Measurements from ENCODE around the gene PTH2R.

Gene PTH2R

DNA sequence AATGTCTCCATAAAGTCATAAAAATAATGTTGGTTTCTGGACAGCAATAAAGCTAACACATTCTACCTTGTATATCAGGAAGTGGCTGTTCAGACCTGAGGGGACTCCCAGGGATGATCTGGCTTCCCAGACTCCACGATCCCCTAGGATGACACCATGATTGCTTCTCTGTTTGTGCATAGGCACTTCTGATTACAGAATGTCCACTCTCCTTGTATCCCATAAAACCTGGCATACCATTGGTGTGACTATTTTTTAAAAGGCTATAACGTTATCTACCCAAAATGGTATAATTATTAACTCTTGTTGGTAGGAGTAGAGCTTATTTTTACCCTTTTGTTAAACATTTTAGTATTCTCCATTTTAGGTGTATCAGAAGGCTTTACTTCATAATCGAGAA lies 57.1 kb downstream of the PTH2R start:
- TF ChIP-seq, protein P1, sequence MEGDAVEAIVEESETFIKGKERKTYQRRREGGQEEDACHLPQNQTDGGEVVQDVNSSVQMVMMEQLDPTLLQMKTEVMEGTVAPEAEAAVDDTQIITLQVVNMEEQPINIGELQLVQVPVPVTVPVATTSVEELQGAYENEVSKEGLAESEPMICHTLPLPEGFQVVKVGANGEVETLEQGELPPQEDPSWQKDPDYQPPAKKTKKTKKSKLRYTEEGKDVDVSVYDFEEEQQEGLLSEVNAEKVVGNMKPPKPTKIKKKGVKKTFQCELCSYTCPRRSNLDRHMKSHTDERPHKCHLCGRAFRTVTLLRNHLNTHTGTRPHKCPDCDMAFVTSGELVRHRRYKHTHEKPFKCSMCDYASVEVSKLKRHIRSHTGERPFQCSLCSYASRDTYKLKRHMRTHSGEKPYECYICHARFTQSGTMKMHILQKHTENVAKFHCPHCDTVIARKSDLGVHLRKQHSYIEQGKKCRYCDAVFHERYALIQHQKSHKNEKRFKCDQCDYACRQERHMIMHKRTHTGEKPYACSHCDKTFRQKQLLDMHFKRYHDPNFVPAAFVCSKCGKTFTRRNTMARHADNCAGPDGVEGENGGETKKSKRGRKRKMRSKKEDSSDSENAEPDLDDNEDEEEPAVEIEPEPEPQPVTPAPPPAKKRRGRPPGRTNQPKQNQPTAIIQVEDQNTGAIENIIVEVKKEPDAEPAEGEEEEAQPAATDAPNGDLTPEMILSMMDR (IDR thresholded peaks at IDR 0.05; ENCODE audit: extremely low read depth, insufficient read depth, missing control alignments) = no peak
- in situ Hi-C loops (cut with MboI; ENCODE audit: low pct_unique_long_range_greater_than_20kb, low sequenced_read_pairs, unreplicated experiment) = no loop called here
- DNase-seq (ENCODE audit: low spot score) = no peak

DNA sequence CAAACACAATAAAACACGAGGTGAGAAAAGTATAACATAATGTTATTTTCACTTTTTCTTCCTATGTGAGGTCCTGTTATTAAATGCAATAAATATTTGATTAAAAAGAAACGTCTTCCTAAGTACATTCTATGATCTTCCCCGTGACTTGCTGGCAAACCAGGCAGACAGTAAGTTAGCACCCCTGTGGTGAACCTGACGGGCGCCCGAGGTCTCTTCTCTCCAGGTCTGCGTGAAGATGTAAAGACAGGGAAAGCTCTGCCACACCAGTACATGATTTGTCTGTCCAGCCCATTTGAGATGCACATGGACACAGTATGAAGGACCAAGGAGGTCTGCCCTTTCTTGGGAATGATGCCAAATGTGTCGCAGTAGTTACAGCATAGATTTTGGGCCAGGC lies 57.6 kb downstream of the PTH2R start:
- TF ChIP-seq, protein P1 (IDR thresholded peaks at IDR 0.05; ENCODE audit: extremely low read depth, insufficient read depth, missing control alignments) = no peak
- in situ Hi-C loops (cut with MboI; ENCODE audit: low pct_unique_long_range_greater_than_20kb, low sequenced_read_pairs, unreplicated experiment) = no loop called here
- DNase-seq (ENCODE audit: low spot score) = no peak

DNA sequence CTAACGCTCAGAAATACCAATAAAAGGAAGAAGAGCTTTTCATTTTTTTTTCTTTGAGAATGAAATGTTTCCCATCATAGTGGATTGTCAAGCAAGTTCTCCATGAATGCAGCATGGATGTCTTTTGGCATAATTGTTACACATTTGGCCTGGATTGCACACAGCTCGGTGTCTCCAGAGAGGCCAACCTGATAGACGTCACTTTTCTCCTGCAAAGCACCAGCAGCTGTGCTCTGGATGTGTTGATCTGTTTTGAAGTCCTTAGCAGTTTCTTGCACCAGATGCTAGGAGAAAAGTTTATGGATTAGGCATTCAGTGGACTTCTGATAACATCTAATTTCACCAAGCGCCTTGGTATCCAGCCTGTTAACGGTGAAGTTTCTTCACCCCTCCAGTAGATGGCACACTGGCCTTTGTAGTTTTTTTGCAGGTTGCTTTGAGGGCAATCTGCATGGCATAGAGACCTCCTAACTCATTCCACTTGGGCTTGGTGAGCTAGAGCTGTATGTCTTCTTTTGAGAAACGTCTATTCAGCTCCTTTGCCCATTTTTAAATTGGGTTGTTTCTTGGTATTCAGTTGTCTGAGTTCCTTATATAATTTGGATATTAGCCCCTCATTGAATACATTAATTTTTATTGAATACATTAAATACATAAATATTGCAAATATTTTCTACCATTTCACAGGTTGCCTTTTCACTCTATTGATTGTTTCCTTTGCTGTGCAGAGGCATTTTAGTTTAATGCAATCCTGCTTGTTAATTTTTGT lies 59.7 kb downstream of the PTH2R start:
- peak; percentile 34 for DNase-seq (ENCODE audit: low spot score)
- TF ChIP-seq, protein P1 (IDR thresholded peaks at IDR 0.05; ENCODE audit: extremely low read depth, insufficient read depth, missing control alignments) = peak; percentile 73
- in situ Hi-C loops (cut with MboI; ENCODE audit: low pct_unique_long_range_greater_than_20kb, low sequenced_read_pairs, unreplicated experiment) = no loop called here

DNA sequence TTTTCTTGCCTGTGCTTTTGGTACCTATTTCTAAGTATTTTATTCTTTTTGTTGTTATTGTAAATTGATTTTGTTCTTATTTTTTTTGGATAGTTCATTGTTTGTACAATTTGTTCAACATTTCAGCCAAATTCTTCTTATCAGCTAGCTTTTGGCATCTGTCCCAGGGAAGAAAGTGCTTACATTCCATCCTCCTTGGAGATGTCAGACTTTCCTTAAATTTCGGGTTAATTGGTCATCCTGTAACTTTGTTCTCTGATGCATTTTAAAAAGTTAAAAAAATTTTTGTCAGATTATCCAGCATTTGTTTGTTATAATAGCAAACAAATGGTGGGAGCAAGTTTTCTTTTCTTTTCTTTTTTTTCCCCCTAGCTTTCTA lies 60.3 kb downstream of the PTH2R start:
- TF ChIP-seq, protein P1 (IDR thresholded peaks at IDR 0.05; ENCODE audit: extremely low read depth, insufficient read depth, missing control alignments) = no peak
- in situ Hi-C loops (cut with MboI; ENCODE audit: low pct_unique_long_range_greater_than_20kb, low sequenced_read_pairs, unreplicated experiment) = no loop called here
- no peak for DNase-seq (ENCODE audit: low spot score)

DNA sequence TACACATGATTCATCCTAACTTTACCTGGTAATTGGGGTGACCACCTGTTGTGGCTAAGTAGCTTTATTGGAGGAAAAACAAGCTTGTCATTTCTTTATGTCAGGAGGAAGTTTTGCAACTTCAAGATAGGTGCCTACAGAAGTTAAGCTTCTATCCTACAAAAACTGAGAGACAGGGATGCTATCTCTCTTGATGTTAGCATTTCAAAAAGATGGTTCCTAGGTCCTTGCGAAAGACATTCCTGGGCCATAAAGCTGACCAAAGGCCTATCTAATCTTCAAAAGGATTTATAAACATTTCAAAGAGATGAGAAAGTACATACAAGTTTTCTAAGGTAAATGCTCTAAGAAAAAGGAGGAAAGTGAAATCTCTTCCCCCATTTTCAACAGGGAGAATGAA lies 61.0 kb downstream of the PTH2R start:
- in situ Hi-C loops (cut with MboI; ENCODE audit: low pct_unique_long_range_greater_than_20kb, low sequenced_read_pairs, unreplicated experiment) = no loop called here
- TF ChIP-seq, protein P1 (IDR thresholded peaks at IDR 0.05; ENCODE audit: extremely low read depth, insufficient read depth, missing control alignments) = no peak
- no peak for DNase-seq (ENCODE audit: low spot score)

DNA sequence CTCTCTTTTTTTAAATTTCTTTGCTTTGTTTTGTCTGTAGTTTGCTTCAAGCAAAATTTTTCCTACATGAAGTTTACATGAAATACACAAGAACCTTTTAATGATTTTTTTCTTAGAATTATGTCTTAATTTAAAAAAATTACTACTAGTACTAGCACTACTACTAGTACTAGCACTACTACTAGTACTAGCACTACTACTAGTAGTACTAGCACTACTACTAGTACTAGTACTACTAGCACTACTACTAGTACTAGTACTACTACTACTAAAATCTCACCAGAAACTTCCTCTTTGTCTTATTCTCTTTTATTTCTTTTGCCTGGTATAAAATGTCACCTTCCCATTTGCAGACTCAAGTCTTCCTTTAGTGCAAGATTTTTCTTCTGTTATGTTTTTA lies 71.1 kb downstream of the PTH2R start:
- DNase-seq (ENCODE audit: low spot score) = no peak
- in situ Hi-C loops (cut with MboI; ENCODE audit: low pct_unique_long_range_greater_than_20kb, low sequenced_read_pairs, unreplicated experiment) = no loop called here
- TF ChIP-seq, protein P1 (IDR thresholded peaks at IDR 0.05; ENCODE audit: extremely low read depth, insufficient read depth, missing control alignments) = no peak

Measured in GM13977 (cell line).